SK-N-SH (cell line): Measurements from ENCODE around the gene CD244. TPM values are rescaled to one million over a fixed set of nuclear protein-coding genes. Genes with fewer than 3 reads are reported as not detected.

ENCODE experiments used
- CTCF ChIA-PET: fragments of 300-600, 350-600 bp; formaldehyde crosslinking; extraction: SDS; loops from one replicate; lab custom pipeline; 2021; lab: Yijun Ruan, JAX
- POLR2A ChIA-PET: fragments of 350-600 bp; sonication (Branson Sonifier 250); formaldehyde crosslinking; extraction: SDS; loops from one replicate; lab custom pipeline; 2020; ENCODE audit warnings: antibody characterized with exemption, inconsistent platforms; lab: Yijun Ruan, JAX
- DNase-seq: peaks from one replicate; pipeline ENCODE4 v3.0.0; 2012
- H2AFZ ChIP-seq: fragments of 200-600 bp; sonication (generic); 2 replicates; pipeline ENCODE4 v1.8.1; 2016; ENCODE audit warnings: antibody characterized with exemption, mild to moderate bottlenecking, low read depth
- H3F3A ChIP-seq: fragments of 200-600 bp; sonication (generic); replicated peaks from 2 replicates; pipeline ENCODE3; 2016; ENCODE audit warnings: antibody characterized with exemption, mild to moderate bottlenecking; ENCODE audit not compliant: insufficient read depth
- H3K27ac ChIP-seq, 2 experiments: fragments of 200-500 bp in 1 of 2; fragments of 200-600 bp in 1 of 2; sonication (Bioruptor generic) in 1 of 2; sonication (generic), shearing (Covaris generic) in 1 of 2; 2 replicates each; pipeline versions ENCODE4 v1.5.1 to v1.6.1; 2014 to 2016; ENCODE audit warnings: low read depth in 2 of 2, inconsistent platforms in 1 of 2, low read length in 1 of 2, mild to moderate bottlenecking in 1 of 2, mixed read lengths in 1 of 2
- H3K27me3 ChIP-seq: fragments of 200-600 bp; sonication (generic), shearing (Covaris generic); 2 replicates; pipeline ENCODE4 v1.6.1; 2016; ENCODE audit warnings: mixed run types; ENCODE audit not compliant: insufficient read depth
- H3K36me3 ChIP-seq, 2 experiments: fragments of 200-500 bp in 1 of 2; fragments of 200-600 bp in 1 of 2; sonication (Bioruptor generic) in 1 of 2; sonication (generic) in 1 of 2; replicated peaks in 1 of 2; 2 replicates each; pipeline versions ENCODE3 to v1.5.1; 2014 to 2016; ENCODE audit warnings: low read length in 1 of 2, mild to moderate bottlenecking in 1 of 2; ENCODE audit not compliant: insufficient read depth in 2 of 2, control insufficient read depth in 1 of 2
- H3K4me1 ChIP-seq, 2 experiments: fragments of 200-500 bp in 1 of 2; fragments of 200-600 bp in 1 of 2; sonication (Bioruptor generic) in 1 of 2; sonication (generic), shearing (Covaris generic) in 1 of 2; 2 replicates each; pipeline versions ENCODE4 v1.5.1 to v1.6.1; 2014 to 2016; ENCODE audit warnings: low read depth in 1 of 2, low read length in 1 of 2, mixed run types in 1 of 2; ENCODE audit not compliant: insufficient read depth in 2 of 2, control insufficient read depth in 1 of 2
- H3K4me2 ChIP-seq: fragments of 200-600 bp; sonication (generic), shearing (Covaris generic); 2 replicates; pipeline ENCODE4 v1.6.1; 2017; ENCODE audit warnings: mixed run types
- H3K4me3 ChIP-seq, 2 experiments: fragments of 200-500 bp in 1 of 2; fragments of 200-600 bp in 1 of 2; sonication (Bioruptor generic) in 1 of 2; sonication (generic), shearing (Covaris generic) in 1 of 2; 2 replicates each; pipeline versions ENCODE4 v1.5.1 to v1.8.1; 2014 to 2016; ENCODE audit warnings: low read depth in 2 of 2, inconsistent platforms in 1 of 2, low read length in 1 of 2, mild to moderate bottlenecking in 1 of 2, mixed read lengths in 1 of 2, moderate library complexity in 1 of 2
- H3K79me2 ChIP-seq: fragments of 200-600 bp; sonication (generic); 2 replicates; pipeline ENCODE4 v1.8.1; 2017; ENCODE audit warnings: mild to moderate bottlenecking; ENCODE audit not compliant: insufficient read depth
- H3K9ac ChIP-seq: fragments of 200-600 bp; sonication (generic); 2 replicates; pipeline ENCODE4 v1.6.1; 2017; ENCODE audit warnings: mixed run types
- H3K9me2 ChIP-seq: fragments of 200-600 bp; sonication (generic); 2 replicates; pipeline ENCODE4 v1.6.1; 2017; ENCODE audit warnings: mixed run types
- H3K9me3 ChIP-seq: fragments of 200-600 bp; sonication (generic); 2 replicates; pipeline ENCODE4 v1.6.1; 2017; ENCODE audit warnings: mixed run types, mild to moderate bottlenecking, moderate library complexity
- H4K20me1 ChIP-seq: fragments of 200-600 bp; sonication (generic); 2 replicates; pipeline ENCODE4 v1.6.1; 2017; ENCODE audit warnings: mild to moderate bottlenecking, mixed run types; ENCODE audit not compliant: insufficient read depth
- CHD2 ChIP-seq: fragments of 150-350 bp; IDR thresholded peaks from 2 replicates; pipeline ENCODE4 v1.6.1; 2018; ENCODE audit warnings: low read length; ENCODE audit not compliant: partially characterized antibody
- ELF1 ChIP-seq: IDR thresholded peaks from 2 replicates; pipeline ENCODE4 v1.4.0; 2012
- FOXM1 ChIP-seq: IDR thresholded peaks from 2 replicates; pipeline ENCODE4 v1.4.0; 2012; ENCODE audit warnings: low read depth, mild to moderate bottlenecking
- GABPA ChIP-seq: IDR thresholded peaks from 2 replicates; pipeline ENCODE4 v1.4.0; 2012; ENCODE audit warnings: low read depth, mild to moderate bottlenecking
- GATA2 ChIP-seq: sonication (generic); formaldehyde crosslinking; IDR thresholded peaks from 2 replicates; pipeline ENCODE4 v1.5.0; 2020; ENCODE audit warnings: mild to moderate bottlenecking, missing genetic modification reagents
- MEF2A ChIP-seq: IDR thresholded peaks from 2 replicates; pipeline ENCODE4 v1.4.0; 2012; ENCODE audit warnings: low read depth, borderline replicate concordance
- MXI1 ChIP-seq: IDR thresholded peaks from 2 replicates; pipeline ENCODE4 v1.6.1; 2012; ENCODE audit warnings: mild to moderate bottlenecking, low read depth, low read length, improper control_type of control experiment
- NFIC ChIP-seq: IDR thresholded peaks from 2 replicates; pipeline ENCODE4 v1.4.0; 2012; ENCODE audit warnings: borderline replicate concordance
- NRF1 ChIP-seq: IDR thresholded peaks from 2 replicates; pipeline ENCODE4 v1.6.1; 2012; ENCODE audit warnings: low read depth, mild to moderate bottlenecking, low read length
- RAD21 ChIP-seq: IDR thresholded peaks from 2 replicates; pipeline ENCODE4 v1.6.1; 2012; ENCODE audit warnings: mild to moderate bottlenecking, low read length
- RCOR1 ChIP-seq: fragments of 150-350 bp; IDR thresholded peaks from 2 replicates; pipeline ENCODE4 v1.6.1; 2017; ENCODE audit warnings: antibody characterized with exemption, low read length
- RFX5 ChIP-seq: IDR thresholded peaks from 2 replicates; pipeline ENCODE4 v1.6.1; 2012; ENCODE audit warnings: mild to moderate bottlenecking, improper control_type of control experiment, low read length
- RXRA ChIP-seq: IDR thresholded peaks from 2 replicates; pipeline ENCODE4 v1.4.0; 2012; ENCODE audit warnings: low read depth, mild to moderate bottlenecking, borderline replicate concordance
- SIN3A ChIP-seq: IDR thresholded peaks from 2 replicates; pipeline ENCODE4 v1.6.1; 2012; ENCODE audit warnings: low read depth, mild to moderate bottlenecking, low read length, moderate library complexity, borderline replicate concordance
- TEAD4 ChIP-seq: IDR thresholded peaks from 2 replicates; pipeline ENCODE4 v1.4.0; 2012; ENCODE audit warnings: mild to moderate bottlenecking, borderline replicate concordance; ENCODE audit not compliant: insufficient read depth
- YY1 ChIP-seq: IDR thresholded peaks from 2 replicates; pipeline ENCODE4 v1.4.0; 2012; ENCODE audit warnings: low read depth, mild to moderate bottlenecking
- WGBS: methylation state at CpG from one replicate; pipeline ENCODE4 v1.1.6; 2017; ENCODE audit warnings: low lambda C conversion rate; 5-methylcytosine and 5-hydroxymethylcytosine counted together
- polyA plus RNA-seq, 3 experiments: library from polyadenylated mRNA; depleted of rRNA; stranded (reverse); fragments of >200 nt; gene quantifications; 2 replicates each; pipeline ENCODE4 v1.2.3, GENCODE V29; 2012
- TF ChIP-seq, protein P1 (sequence below): IDR thresholded peaks from 2 replicates; pipeline ENCODE4 v1.6.1; 2012; ENCODE audit warnings: mild to moderate bottlenecking, low read depth, low read length, moderate library complexity
- TF ChIP-seq, protein P2 (sequence below): IDR thresholded peaks from 2 replicates; pipeline ENCODE4; 2012
- TF ChIP-seq, protein P3 (sequence below): IDR thresholded peaks from 2 replicates; pipeline ENCODE4 v1.4.0; 2012; ENCODE audit warnings: low read depth, borderline replicate concordance
- TF ChIP-seq, protein P4 (sequence below): fragments of 200-600 bp; sonication (generic); IDR thresholded peaks from 2 replicates; pipeline ENCODE4 v1.6.1; 2017; ENCODE audit warnings: antibody characterized with exemption, mild to moderate bottlenecking, moderate library complexity

Gene CD244
- polyA plus RNA-seq, 1 of the 3 experiments (the other 2 are of a cell fraction), result not detected

DNA sequence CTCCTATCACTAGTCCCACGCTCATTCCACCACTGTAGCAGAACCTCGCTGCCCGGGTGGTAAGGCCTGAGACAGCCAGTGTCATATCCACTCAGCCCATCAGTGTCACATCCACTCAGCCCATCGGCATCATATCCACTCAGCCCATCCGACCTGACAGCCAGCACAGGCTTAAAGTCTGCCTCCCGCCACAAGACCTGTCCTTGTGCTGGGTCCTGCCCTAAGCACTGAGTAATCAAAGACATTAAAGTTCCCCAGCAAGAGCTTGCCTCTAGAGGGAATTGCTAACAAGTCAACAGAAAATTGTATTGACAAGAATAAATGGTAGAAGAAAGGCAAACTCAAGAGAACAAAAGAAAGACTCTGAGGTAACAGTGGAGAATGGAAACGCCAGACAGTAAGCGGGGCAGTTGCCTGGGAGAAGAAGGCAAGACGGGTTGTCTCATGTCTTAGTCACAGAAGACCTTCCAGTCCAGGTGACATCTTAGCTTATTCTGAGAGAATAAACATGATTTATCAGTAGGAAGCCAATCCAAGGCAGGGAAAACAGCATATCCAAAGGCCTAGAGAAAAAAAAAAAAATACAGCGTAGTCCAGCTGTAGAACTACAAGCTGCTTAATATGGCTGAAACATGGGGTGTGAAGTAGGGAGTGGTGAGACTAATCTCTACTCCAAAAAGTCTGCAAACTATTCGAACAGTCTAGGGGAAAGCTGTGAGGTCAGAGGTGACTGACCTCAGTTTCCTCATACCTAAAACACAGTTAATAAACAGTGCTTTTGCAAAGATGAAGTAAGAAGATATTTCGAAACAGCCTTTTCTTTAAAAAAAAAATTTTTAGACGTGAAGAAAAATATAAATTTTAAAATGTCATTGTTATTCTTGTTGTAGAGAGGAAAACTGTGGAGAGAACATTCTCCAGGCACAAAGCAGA is 21.2 kb upstream of the CD244 start:
- ChIA-PET CTCF (interaction anchor here (0.6 to 1.8 kb wide), 8 partner anchors 10 to 209 kb away, joined by 3 to 7 read pairs (median 4); no protein-coding TSS in a partner anchor), POLR2A (no interaction called here)
- no peak for DNase-seq
- no peak overlapping the region for H3K4me2 ChIP-seq
- H3K27ac ChIP-seq, result no peak overlapping the region
- peaks cover 2% of the 10 kb centered on the region; the same call in 1 of the 2 replicates for H3K27me3 ChIP-seq
- H3K79me2 ChIP-seq, result no peaks in the 10 kb centered on the region
- no peaks in the 10 kb centered on the region for H3F3A ChIP-seq
- no peaks in the 10 kb centered on the region for H3K4me1 ChIP-seq
- H4K20me1 ChIP-seq, result no peaks in the 10 kb centered on the region
- H3K4me3 ChIP-seq, result no peak overlapping the region
- 29% methylated on average over 13 of the region's 13 CpGs for WGBS
- H3K36me3 ChIP-seq, result no peaks in the 10 kb centered on the region
- TF ChIP-seq MXI1 (no peak), NFIC (no peak), ELF1 (no peak), NRF1 (no peak), RAD21 (no peak), CHD2 (no peak), RCOR1 (no peak), RFX5 (no peak), RXRA (no peak), GATA2 (CRISPR knock-in tag) (no peak), SIN3A (no peak), FOXM1 (no peak), MEF2A (no peak), TEAD4 (no peak), GABPA (no peak), YY1 (no peak)
- TF ChIP-seq, protein P1, sequence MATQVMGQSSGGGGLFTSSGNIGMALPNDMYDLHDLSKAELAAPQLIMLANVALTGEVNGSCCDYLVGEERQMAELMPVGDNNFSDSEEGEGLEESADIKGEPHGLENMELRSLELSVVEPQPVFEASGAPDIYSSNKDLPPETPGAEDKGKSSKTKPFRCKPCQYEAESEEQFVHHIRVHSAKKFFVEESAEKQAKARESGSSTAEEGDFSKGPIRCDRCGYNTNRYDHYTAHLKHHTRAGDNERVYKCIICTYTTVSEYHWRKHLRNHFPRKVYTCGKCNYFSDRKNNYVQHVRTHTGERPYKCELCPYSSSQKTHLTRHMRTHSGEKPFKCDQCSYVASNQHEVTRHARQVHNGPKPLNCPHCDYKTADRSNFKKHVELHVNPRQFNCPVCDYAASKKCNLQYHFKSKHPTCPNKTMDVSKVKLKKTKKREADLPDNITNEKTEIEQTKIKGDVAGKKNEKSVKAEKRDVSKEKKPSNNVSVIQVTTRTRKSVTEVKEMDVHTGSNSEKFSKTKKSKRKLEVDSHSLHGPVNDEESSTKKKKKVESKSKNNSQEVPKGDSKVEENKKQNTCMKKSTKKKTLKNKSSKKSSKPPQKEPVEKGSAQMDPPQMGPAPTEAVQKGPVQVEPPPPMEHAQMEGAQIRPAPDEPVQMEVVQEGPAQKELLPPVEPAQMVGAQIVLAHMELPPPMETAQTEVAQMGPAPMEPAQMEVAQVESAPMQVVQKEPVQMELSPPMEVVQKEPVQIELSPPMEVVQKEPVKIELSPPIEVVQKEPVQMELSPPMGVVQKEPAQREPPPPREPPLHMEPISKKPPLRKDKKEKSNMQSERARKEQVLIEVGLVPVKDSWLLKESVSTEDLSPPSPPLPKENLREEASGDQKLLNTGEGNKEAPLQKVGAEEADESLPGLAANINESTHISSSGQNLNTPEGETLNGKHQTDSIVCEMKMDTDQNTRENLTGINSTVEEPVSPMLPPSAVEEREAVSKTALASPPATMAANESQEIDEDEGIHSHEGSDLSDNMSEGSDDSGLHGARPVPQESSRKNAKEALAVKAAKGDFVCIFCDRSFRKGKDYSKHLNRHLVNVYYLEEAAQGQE, result no peak
- TF ChIP-seq, protein P2, sequence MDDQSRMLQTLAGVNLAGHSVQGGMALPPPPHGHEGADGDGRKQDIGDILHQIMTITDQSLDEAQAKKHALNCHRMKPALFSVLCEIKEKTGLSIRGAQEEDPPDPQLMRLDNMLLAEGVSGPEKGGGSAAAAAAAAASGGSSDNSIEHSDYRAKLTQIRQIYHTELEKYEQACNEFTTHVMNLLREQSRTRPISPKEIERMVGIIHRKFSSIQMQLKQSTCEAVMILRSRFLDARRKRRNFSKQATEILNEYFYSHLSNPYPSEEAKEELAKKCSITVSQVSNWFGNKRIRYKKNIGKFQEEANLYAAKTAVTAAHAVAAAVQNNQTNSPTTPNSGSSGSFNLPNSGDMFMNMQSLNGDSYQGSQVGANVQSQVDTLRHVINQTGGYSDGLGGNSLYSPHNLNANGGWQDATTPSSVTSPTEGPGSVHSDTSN, result no peak
- TF ChIP-seq, protein P3, sequence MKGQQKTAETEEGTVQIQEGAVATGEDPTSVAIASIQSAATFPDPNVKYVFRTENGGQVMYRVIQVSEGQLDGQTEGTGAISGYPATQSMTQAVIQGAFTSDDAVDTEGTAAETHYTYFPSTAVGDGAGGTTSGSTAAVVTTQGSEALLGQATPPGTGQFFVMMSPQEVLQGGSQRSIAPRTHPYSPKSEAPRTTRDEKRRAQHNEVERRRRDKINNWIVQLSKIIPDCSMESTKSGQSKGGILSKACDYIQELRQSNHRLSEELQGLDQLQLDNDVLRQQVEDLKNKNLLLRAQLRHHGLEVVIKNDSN, result no peak
- TF ChIP-seq, protein P4, sequence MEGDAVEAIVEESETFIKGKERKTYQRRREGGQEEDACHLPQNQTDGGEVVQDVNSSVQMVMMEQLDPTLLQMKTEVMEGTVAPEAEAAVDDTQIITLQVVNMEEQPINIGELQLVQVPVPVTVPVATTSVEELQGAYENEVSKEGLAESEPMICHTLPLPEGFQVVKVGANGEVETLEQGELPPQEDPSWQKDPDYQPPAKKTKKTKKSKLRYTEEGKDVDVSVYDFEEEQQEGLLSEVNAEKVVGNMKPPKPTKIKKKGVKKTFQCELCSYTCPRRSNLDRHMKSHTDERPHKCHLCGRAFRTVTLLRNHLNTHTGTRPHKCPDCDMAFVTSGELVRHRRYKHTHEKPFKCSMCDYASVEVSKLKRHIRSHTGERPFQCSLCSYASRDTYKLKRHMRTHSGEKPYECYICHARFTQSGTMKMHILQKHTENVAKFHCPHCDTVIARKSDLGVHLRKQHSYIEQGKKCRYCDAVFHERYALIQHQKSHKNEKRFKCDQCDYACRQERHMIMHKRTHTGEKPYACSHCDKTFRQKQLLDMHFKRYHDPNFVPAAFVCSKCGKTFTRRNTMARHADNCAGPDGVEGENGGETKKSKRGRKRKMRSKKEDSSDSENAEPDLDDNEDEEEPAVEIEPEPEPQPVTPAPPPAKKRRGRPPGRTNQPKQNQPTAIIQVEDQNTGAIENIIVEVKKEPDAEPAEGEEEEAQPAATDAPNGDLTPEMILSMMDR, result no peak
- no peaks in the 10 kb centered on the region for H3K9me3 ChIP-seq
- no peak overlapping the region for H3K9ac ChIP-seq
- no peak overlapping the region for H2AFZ ChIP-seq
- no peaks in the 10 kb centered on the region for H3K9me2 ChIP-seq
